PC-3 (cell line): Measurements from ENCODE around the gene TBX10. TPM values are rescaled to one million over a fixed set of nuclear protein-coding genes. Genes with fewer than 3 reads are reported as not detected.

Source experiments
- ATAC-seq: fragments of 200-7000 bp; cut with Tn5 transposase; 2 replicates; pipeline ENCODE4 v1.9.1; 2020; ENCODE audit warnings: mild to moderate bottlenecking, moderate library complexity
- BruUV-seq: library from RNA; stranded (reverse); fragments of 400-500 nt; replicated peaks from 2 replicates; lab custom pipeline; 2021; lab: Mats Ljungman, UMichigan
- CTCF ChIA-PET: fragments of 300-600 bp; sonication (Branson Sonifier 250); formaldehyde crosslinking; loops from one replicate; lab custom pipeline; 2022; ENCODE audit warnings: antibody characterized with exemption; lab: Charles Lee
- POLR2A ChIA-PET: fragments of 300-600 bp; sonication (Branson Sonifier 250); formaldehyde crosslinking; loops from one replicate; lab custom pipeline; 2022; ENCODE audit warnings: antibody characterized with exemption; ENCODE audit not compliant: unreplicated experiment; lab: Charles Lee
- DNase-seq: peaks from one replicate; pipeline ENCODE4 v3.0.0-alpha.2; 2015
- H2AFZ ChIP-seq: fragments of 300-600 bp; sonication (generic); 2 replicates; pipeline ENCODE4 v1.6.0; 2016; ENCODE audit warnings: antibody characterized with exemption, low read length
- H3F3A ChIP-seq: fragments of 300-600 bp; sonication (generic); one replicate; pipeline ENCODE4 v1.6.0; 2017; ENCODE audit warnings: antibody characterized with exemption, low read length, control low read depth, mild to moderate bottlenecking; ENCODE audit not compliant: unreplicated experiment
- H3K27ac ChIP-seq: fragments of 300-600 bp; sonication (generic); 2 replicates; pipeline ENCODE4 v1.5.1; 2016; ENCODE audit warnings: mild to moderate bottlenecking, low read length
- H3K27me3 ChIP-seq: fragments of 300-600 bp; sonication (generic); 2 replicates; pipeline ENCODE4 v1.6.1; 2016; ENCODE audit warnings: low read length, mixed read lengths
- H3K36me3 ChIP-seq: fragments of 300-600 bp; sonication (generic); 2 replicates; pipeline ENCODE4 v1.6.1; 2016; ENCODE audit warnings: low read depth, mixed run types, low read length, mixed read lengths
- H3K4me1 ChIP-seq: fragments of 300-600 bp; sonication (generic); 2 replicates; pipeline ENCODE4 v1.5.1; 2016; ENCODE audit warnings: low read length; ENCODE audit not compliant: insufficient read depth
- H3K4me2 ChIP-seq: fragments of 300-600 bp; sonication (generic); 2 replicates; pipeline ENCODE4 v1.6.0; 2016; ENCODE audit warnings: low read length
- H3K4me3 ChIP-seq: fragments of 300-600 bp; sonication (generic); 2 replicates; pipeline ENCODE4 v1.5.1; 2016; ENCODE audit warnings: mild to moderate bottlenecking, low read length, mixed read lengths
- H3K79me2 ChIP-seq: fragments of 300-600 bp; sonication (generic); 2 replicates; pipeline ENCODE4 v1.6.1; 2017; ENCODE audit warnings: low read length, mixed read lengths
- H3K9ac ChIP-seq: fragments of 300-600 bp; sonication (generic); 2 replicates; pipeline ENCODE4 v1.6.0; 2016; ENCODE audit warnings: mild to moderate bottlenecking, low read length
- H3K9me2 ChIP-seq: fragments of 300-600 bp; sonication (generic); replicated peaks from 2 replicates; pipeline ENCODE4 v1.6.1; 2016; ENCODE audit warnings: mixed run types, low read length, mixed read lengths
- H3K9me3 ChIP-seq: fragments of 300-600 bp; sonication (generic); 2 replicates; pipeline ENCODE4 v1.6.1; 2016; ENCODE audit warnings: low read length, mixed read lengths
- H4K20me1 ChIP-seq: fragments of 300-600 bp; sonication (generic); 2 replicates; pipeline ENCODE4 v1.6.1; 2016; ENCODE audit warnings: low read length, mixed read lengths
- EZH2 ChIP-seq: fragments of 300-600 bp; sonication (generic); IDR thresholded peaks from one replicate; pipeline ENCODE4 v1.6.1; 2017; ENCODE audit warnings: antibody characterized with exemption, mild to moderate bottlenecking, low read length; ENCODE audit not compliant: unreplicated experiment
- EZH2phosphoT487 ChIP-seq: fragments of 300-600 bp; sonication (generic); IDR thresholded peaks from 2 replicates; pipeline ENCODE4 v1.6.1; 2018; ENCODE audit warnings: mild to moderate bottlenecking, antibody characterized with exemption, low read length, borderline replicate concordance
- intact Hi-C: fragments of 100-400 bp; cut with micrococcal nuclease; formaldehyde crosslinking; loops from 2 replicates; pipeline ENCODE4 v1.9.0; 2023
- total RNA-seq: library from RNA; depleted of rRNA; stranded (reverse); fragments of >200 nt; gene quantifications from 2 replicates; pipeline ENCODE4 v1.2.3, GENCODE V29; 2014
- TF ChIP-seq, protein P1 (sequence below): fragments of 300-600 bp; sonication (generic); conservative IDR thresholded peaks from 2 replicates; pipeline ENCODE4 v1.5.1; 2017; ENCODE audit warnings: antibody characterized with exemption, low read depth, mild to moderate bottlenecking, low read length

The TBX10 gene
- total RNA-seq, 1 experiment from 2014 or later = not detected

- DNase-seq (no peak), ATAC-seq (no peak)
- no peak overlapping the region for H3K27ac ChIP-seq
- H3F3A ChIP-seq = no peaks in the 10 kb centered on the region
- POLR2A ChIA-PET = no interaction called here
- no peaks in the 10 kb centered on the region for H3K79me2 ChIP-seq
- no peak overlapping the region for H3K9ac ChIP-seq
- H3K27me3 ChIP-seq = no peaks in the 10 kb centered on the region
- intact Hi-C loops = no loop called here
- TF ChIP-seq EZH2phosphoT487 (no peak), EZH2 (no peak)
- TF ChIP-seq, protein P1, sequence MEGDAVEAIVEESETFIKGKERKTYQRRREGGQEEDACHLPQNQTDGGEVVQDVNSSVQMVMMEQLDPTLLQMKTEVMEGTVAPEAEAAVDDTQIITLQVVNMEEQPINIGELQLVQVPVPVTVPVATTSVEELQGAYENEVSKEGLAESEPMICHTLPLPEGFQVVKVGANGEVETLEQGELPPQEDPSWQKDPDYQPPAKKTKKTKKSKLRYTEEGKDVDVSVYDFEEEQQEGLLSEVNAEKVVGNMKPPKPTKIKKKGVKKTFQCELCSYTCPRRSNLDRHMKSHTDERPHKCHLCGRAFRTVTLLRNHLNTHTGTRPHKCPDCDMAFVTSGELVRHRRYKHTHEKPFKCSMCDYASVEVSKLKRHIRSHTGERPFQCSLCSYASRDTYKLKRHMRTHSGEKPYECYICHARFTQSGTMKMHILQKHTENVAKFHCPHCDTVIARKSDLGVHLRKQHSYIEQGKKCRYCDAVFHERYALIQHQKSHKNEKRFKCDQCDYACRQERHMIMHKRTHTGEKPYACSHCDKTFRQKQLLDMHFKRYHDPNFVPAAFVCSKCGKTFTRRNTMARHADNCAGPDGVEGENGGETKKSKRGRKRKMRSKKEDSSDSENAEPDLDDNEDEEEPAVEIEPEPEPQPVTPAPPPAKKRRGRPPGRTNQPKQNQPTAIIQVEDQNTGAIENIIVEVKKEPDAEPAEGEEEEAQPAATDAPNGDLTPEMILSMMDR = no peak
- H3K9me3 ChIP-seq = no peaks in the 10 kb centered on the region
- H3K4me3 ChIP-seq = no peak overlapping the region
- H3K9me2 ChIP-seq = no peaks in the 10 kb centered on the region
- no peaks in the 10 kb centered on the region for H3K36me3 ChIP-seq
- H3K4me1 ChIP-seq = peaks cover 18% of the 10 kb centered on the region
- BruUV-seq = no TSS peak
- CTCF ChIA-PET = interaction anchor here (0.6 kb wide), 1 partner anchor 1344 kb away, joined by 3 read pairs; the partner anchor contains the start of gene YIF1A
- no peak overlapping the region for H2AFZ ChIP-seq
- no peaks in the 10 kb centered on the region for H4K20me1 ChIP-seq
- no peak overlapping the region for H3K4me2 ChIP-seq
Measured at GRCh38 chr11:67632982-67633755, 6.4 kb downstream of the TBX10 start.

GRCh38 chr11:67632175-67632981 lies 7.2 kb downstream of the TBX10 start:
- Histone ChIP-seq H3K9ac (no peak overlapping the region), H3K36me3 (no peaks in the 10 kb centered on the region), H4K20me1 (no peaks in the 10 kb centered on the region), H3F3A (no peaks in the 10 kb centered on the region), H3K27ac (no peak overlapping the region), H3K4me3 (no peak overlapping the region), H2AFZ (no peak overlapping the region), H3K4me1 (peaks cover 18% of the 10 kb centered on the region), H3K79me2 (no peaks in the 10 kb centered on the region), H3K4me2 (no peak overlapping the region), H3K9me2 (no peaks in the 10 kb centered on the region), H3K27me3 (no peaks in the 10 kb centered on the region), H3K9me3 (no peaks in the 10 kb centered on the region)
- POLR2A ChIA-PET = no interaction called here
- CTCF ChIA-PET = interaction anchor here (0.6 kb wide), 1 partner anchor 1343 kb away, joined by 3 read pairs; the partner anchor contains the start of gene YIF1A
- intact Hi-C loops = no loop called here
- no peak for TF ChIP-seq EZH2phosphoT487
- TF ChIP-seq, protein P1 = no peak
- no peak for TF ChIP-seq EZH2
- ATAC-seq (no peak), DNase-seq (peak; percentile 18)
- BruUV-seq = no TSS peak
